ENCODE results near the gene SGK2.

- TF ChIP-seq CTCF (conservative IDR thresholded peaks at IDR 0.05; ENCODE audit: low read length) (no peak), EZH2phosphoT487 (IDR thresholded peaks at IDR 0.05; ENCODE audit: borderline replicate concordance, low read depth, low read length) (no peak)
These were observed 44.3 kb downstream of the SGK2 start for GRCh38 chr20:43603124-43603523.
